Right atrium auricular region (tissue), 2 donors: ENCODE measurements around the gene PLCB4. TPM values are rescaled to one million over a fixed set of nuclear protein-coding genes. Genes with fewer than 3 reads are reported as not detected.

Experiments
- DNase-seq: peaks from one replicate; pipeline ENCODE4 v3.0.0-alpha.2; 2019; ENCODE audit warnings: low spot score
- H3K27ac ChIP-seq, 2 donors: fragments of 200-600 bp; sonication (generic); 1 replicate in 1 of 2; 2 replicates in 1 of 2; pipeline ENCODE4 v1.5.1; 2016 to 2019
- H3K27me3 ChIP-seq, 2 donors: fragments of 200-600 bp; sonication (generic); one replicate each; pipeline versions ENCODE4 v1.5.1 to v1.6.0; 2017 to 2019
- H3K36me3 ChIP-seq: fragments of 200-600 bp; sonication (generic); one replicate; pipeline ENCODE4 v1.5.1; 2016
- H3K4me1 ChIP-seq, 2 donors: fragments of 200-600 bp; sonication (generic); one replicate each; pipeline versions ENCODE4 v1.5.1 to v1.6.0; 2017 to 2019
- H3K4me3 ChIP-seq, 2 donors: fragments of 200-600 bp; sonication (generic); 1 replicate in 1 of 2; 2 replicates in 1 of 2; pipeline ENCODE4 v1.5.1; 2017 to 2019; ENCODE audit warnings: mild to moderate bottlenecking in 1 of 2, moderate library complexity in 1 of 2
- H3K9me3 ChIP-seq, 2 donors: fragments of 200-600 bp; sonication (generic); one replicate each; pipeline ENCODE4 v1.5.1; 2019
- CTCF ChIP-seq, 2 donors: fragments of 200-600 bp; sonication (generic); IDR thresholded peaks; one replicate each; pipeline ENCODE4 v1.5.1; 2019; ENCODE audit warnings: antibody characterized with exemption in 2 of 2
- total RNA-seq, 2 donors: library from RNA; depleted of rRNA; stranded (reverse); fragments of >200 nt; gene quantifications; one replicate each; pipeline ENCODE4 v1.1.0, GENCODE V29; 2016

Gene PLCB4
- total RNA-seq, 2 donors from 2014 or later = 14.3 to 32.4 TPM

- peaks cover 0 to 24% of the 10 kb centered on the region in 2 donors for H3K4me1 ChIP-seq
- no peaks in the 10 kb centered on the region for H3K27me3 ChIP-seq
- peaks cover 0 to 4% of the 10 kb centered on the region in 2 donors for H3K9me3 ChIP-seq
- no peak for TF ChIP-seq CTCF (IDR thresholded peaks at IDR 0.05)
- no peaks in the 10 kb centered on the region for H3K36me3 ChIP-seq
- DNase-seq = no peak
- no peak overlapping the region for H3K27ac ChIP-seq
- H3K4me3 ChIP-seq = no peak overlapping the region
These were observed 12.6 kb downstream of the PLCB4 start for GRCh38 chr20:9081423-9081966.

DNA sequence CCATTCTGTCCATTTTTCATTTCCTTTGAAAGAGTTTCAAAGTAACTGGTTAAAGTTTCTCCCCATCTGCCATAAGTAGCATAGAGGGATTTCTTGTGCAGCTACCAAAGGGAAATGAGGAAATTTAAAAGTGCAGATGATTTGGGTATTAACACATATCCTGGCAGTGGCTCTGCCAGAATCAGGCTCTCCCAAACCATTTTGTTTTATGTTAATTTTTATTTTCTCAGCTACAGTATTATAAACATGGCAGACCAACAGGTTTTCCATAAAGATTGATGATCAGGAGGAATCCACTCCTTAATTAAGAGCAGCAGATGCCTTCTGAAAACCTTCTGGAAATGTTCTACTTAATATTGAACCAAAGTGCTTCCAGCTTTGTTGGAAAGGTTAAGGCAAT lies 13.9 kb downstream of the PLCB4 start:
- no peak for TF ChIP-seq CTCF (IDR thresholded peaks at IDR 0.05)
- Histone ChIP-seq H3K9me3 (peaks cover 0 to 6% of the 10 kb centered on the region in 2 donors), H3K27ac (no peak overlapping the region), H3K4me1 (peaks cover 0 to 21% of the 10 kb centered on the region in 2 donors), H3K4me3 (no peak overlapping the region), H3K27me3 (no peaks in the 10 kb centered on the region), H3K36me3 (no peaks in the 10 kb centered on the region)
- DNase-seq = no peak

GRCh38 chr20:9087531-9088217 lies 18.8 kb downstream of the PLCB4 start:
- H3K4me1 ChIP-seq = peaks cover 0 to 40% of the 10 kb centered on the region in 2 donors
- no peaks in the 10 kb centered on the region for H3K36me3 ChIP-seq
- H3K9me3 ChIP-seq = peaks cover 0 to 6% of the 10 kb centered on the region in 2 donors
- H3K4me3 ChIP-seq = no peak overlapping the region
- no peak for DNase-seq
- no peak overlapping the region for H3K27ac ChIP-seq
- TF ChIP-seq CTCF (IDR thresholded peaks at IDR 0.05) = no peak
- no peaks in the 10 kb centered on the region for H3K27me3 ChIP-seq

GRCh38 chr20:9088556-9088955 lies 19.7 kb downstream of the PLCB4 start:
- DNase-seq = no peak
- no peak for TF ChIP-seq CTCF (IDR thresholded peaks at IDR 0.05)
- Histone ChIP-seq H3K9me3 (peaks cover 0 to 6% of the 10 kb centered on the region in 2 donors), H3K27me3 (no peaks in the 10 kb centered on the region), H3K4me1 (peaks cover 0 to 40% of the 10 kb centered on the region in 2 donors), H3K4me3 (no peak overlapping the region), H3K27ac (no peak overlapping the region), H3K36me3 (no peaks in the 10 kb centered on the region)

DNA sequence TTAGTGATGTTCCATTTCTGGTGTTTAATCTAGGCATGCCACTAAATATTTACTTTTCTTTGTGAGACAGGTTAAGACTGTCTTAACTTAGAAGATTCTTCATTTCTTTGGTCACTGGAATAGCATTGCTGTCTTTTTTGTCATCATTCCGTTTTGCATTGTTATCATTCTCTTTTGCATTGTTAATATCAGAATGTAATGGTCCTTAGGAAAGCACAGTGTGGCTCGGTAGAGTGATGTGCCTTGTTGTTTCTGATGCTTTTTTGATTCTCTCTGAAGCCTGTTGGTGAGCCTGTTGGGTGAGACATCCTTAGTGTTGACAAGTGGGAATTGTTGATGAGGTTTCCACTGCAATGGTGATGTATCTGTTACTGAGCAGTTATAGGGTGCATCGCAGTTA lies 23.2 kb downstream of the PLCB4 start:
- no peak for DNase-seq
- Histone ChIP-seq H3K4me1 (peaks cover 0 to 45% of the 10 kb centered on the region in 2 donors), H3K27ac (peak overlapping the region in 1 of 2 donors; percentile 57)

More for the DNA sequence above, 23.2 kb downstream of the PLCB4 start:
- TF ChIP-seq CTCF (IDR thresholded peaks at IDR 0.05) = no peak
- Histone ChIP-seq H3K9me3 (no peaks in the 10 kb centered on the region), H3K36me3 (no peaks in the 10 kb centered on the region), H3K27me3 (no peaks in the 10 kb centered on the region), H3K4me3 (no peak overlapping the region)
